GM12878 (cell line): ENCODE measurements around the gene MPP2. TPM values are rescaled to one million over a fixed set of nuclear protein-coding genes. Genes with fewer than 3 reads are reported as not detected.
A peak's percentile ranks its signal among the peaks of the same experiment; 100 is the strongest.

ENCODE experiments used
- ATAC-seq: fragments of 200-7000 bp; cut with Tn5 transposase; 3 replicates; pipeline ENCODE4 v1.9.1; 2020; ENCODE audit warnings: mild to moderate bottlenecking, moderate library complexity
- BruUV-seq: library from RNA; stranded (reverse); fragments of 400-500 nt; replicated peaks from 2 replicates; lab custom pipeline; 2021; lab: Mats Ljungman, UMichigan
- CTCF ChIA-PET: fragments of 300-600 bp; sonication (Branson Sonifier 250); formaldehyde crosslinking; extraction: SDS; loops from one replicate; lab custom pipeline; 2021; ENCODE audit warnings: inconsistent platforms; lab: Yijun Ruan, JAX
- POLR2A ChIA-PET: fragments of 350-600 bp; formaldehyde crosslinking; extraction: SDS; loops from one replicate; lab custom pipeline; 2021; ENCODE audit warnings: inconsistent platforms; lab: Charles Lee
- RAD21 ChIA-PET: fragments of 300-600 bp; sonication (Branson Sonifier 250); formaldehyde crosslinking; loops from one replicate; lab custom pipeline; 2023; ENCODE audit warnings: antibody characterized with exemption; ENCODE audit not compliant: unreplicated experiment; lab: Charles Lee
- SMC1A ChIA-PET: fragments of 300-600 bp; sonication (Branson Sonifier 250); formaldehyde crosslinking; loops from one replicate; lab custom pipeline; 2023; ENCODE audit not compliant: unreplicated experiment, uncharacterized antibody; lab: Charles Lee
- DNase-seq: peaks from one replicate; pipeline ENCODE4 v3.0.0-alpha.2; 2011; ENCODE audit warnings: low read depth, low spot score
- FAIRE-seq: peaks from 3 replicates; lab custom pipeline; 2011; peaks lifted over from hg19 to GRCh38; lab: Jason Lieb, UNC
- H2AFZ ChIP-seq: 2 replicates; pipeline ENCODE4 v1.6.0; 2011; ENCODE audit warnings: low read depth, low read length, control low read depth; ENCODE audit not compliant: control insufficient read depth
- H3K27ac ChIP-seq: 2 replicates; pipeline ENCODE4 v1.5.1; 2011; ENCODE audit warnings: control low read depth; ENCODE audit not compliant: control insufficient read depth, insufficient read depth
- H3K27me3 ChIP-seq, 2 experiments: replicated peaks in 1 of 2; 2 replicates each; pipeline versions ENCODE4 v1.6.0 to v1.6.1; 2011; ENCODE audit warnings: low read length in 1 of 2; ENCODE audit not compliant: control insufficient read depth in 2 of 2, insufficient read depth in 2 of 2
- H3K36me3 ChIP-seq, 2 experiments: 2 replicates each; pipeline ENCODE4 v1.5.1; 2011; ENCODE audit warnings: low read length in 1 of 2; ENCODE audit not compliant: control insufficient read depth in 2 of 2, insufficient read depth in 2 of 2
- H3K4me1 ChIP-seq: 2 replicates; pipeline ENCODE4 v1.6.1; 2011; ENCODE audit warnings: mild to moderate bottlenecking, low read length, moderate library complexity, mixed read lengths; ENCODE audit not compliant: control insufficient read depth, insufficient read depth
- H3K4me2 ChIP-seq: 2 replicates; pipeline ENCODE4 v1.6.0; 2011; ENCODE audit warnings: control low read depth; ENCODE audit not compliant: control insufficient read depth, insufficient read depth
- H3K4me3 ChIP-seq: fragments of 200-600 bp; sonication (generic); 2 replicates; pipeline ENCODE4 v1.5.1; 2016
- H3K79me2 ChIP-seq: 2 replicates; pipeline ENCODE4 v1.6.0; 2011; ENCODE audit warnings: low read length; ENCODE audit not compliant: control insufficient read depth, insufficient read depth
- H3K9ac ChIP-seq: 2 replicates; pipeline ENCODE4 v1.8.0; 2011; ENCODE audit warnings: low read length, control low read depth, mixed read lengths; ENCODE audit not compliant: control insufficient read depth, insufficient read depth
- H3K9me3 ChIP-seq: replicated peaks from 3 replicates; pipeline ENCODE4 v1.5.1; 2011; ENCODE audit warnings: mild to moderate bottlenecking, low read length; ENCODE audit not compliant: control insufficient read depth, insufficient read depth
- H4K20me1 ChIP-seq: 2 replicates; pipeline ENCODE4 v1.6.0; 2011; ENCODE audit not compliant: control insufficient read depth, insufficient read depth
- DPF2 ChIP-seq: fragments of 450-650 bp; IDR thresholded peaks from 2 replicates; pipeline ENCODE4 v1.6.1; 2017; ENCODE audit warnings: mild to moderate bottlenecking
- JUNB ChIP-seq: IDR thresholded peaks from 2 replicates; pipeline ENCODE4 v1.6.1; 2016; ENCODE audit warnings: antibody characterized with exemption, mild to moderate bottlenecking
- PAX8 ChIP-seq: fragments of 450-650 bp; IDR thresholded peaks from 2 replicates; pipeline ENCODE4 v1.6.1; 2017; ENCODE audit warnings: mild to moderate bottlenecking, moderate library complexity
- RAD51 ChIP-seq: fragments of 450-650 bp; IDR thresholded peaks from 2 replicates; pipeline ENCODE4 v1.6.1; 2016; ENCODE audit warnings: moderate library complexity, mild to moderate bottlenecking, inconsistent platforms
- SMAD5 ChIP-seq: IDR thresholded peaks from 2 replicates; pipeline ENCODE4 v1.6.1; 2016; ENCODE audit warnings: antibody characterized with exemption, low read depth
- TARDBP ChIP-seq: IDR thresholded peaks from 2 replicates; pipeline ENCODE4 v1.6.1; 2016; ENCODE audit warnings: borderline replicate concordance
- TCF12 ChIP-seq: IDR thresholded peaks from 2 replicates; pipeline ENCODE4 v1.6.1; 2011; ENCODE audit warnings: low read depth, mild to moderate bottlenecking, low read length
- WGBS: methylation state at CpG from one replicate; pipeline ENCODE4 v1.1.6; 2016; ENCODE audit warnings: low lambda C conversion rate; ENCODE audit not compliant: insufficient replicate concordance, insufficient coverage; ENCODE audit errors: missing lambda C conversion rate; 5-methylcytosine and 5-hydroxymethylcytosine counted together
- in situ Hi-C: fragments of 300-500 bp; cut with MboI; formaldehyde crosslinking; loops from 9 replicates; pipeline ENCODE4 v1.14.3; 2018; ENCODE audit warnings: mixed read lengths
- intact Hi-C: fragments of 100-400 bp; cut with micrococcal nuclease; formaldehyde crosslinking; loops from one replicate; pipeline ENCODE4 v1.14.2; 2022; ENCODE audit not compliant: unreplicated experiment
- polyA plus RNA-seq, 11 experiments: library from polyadenylated mRNA; depleted of rRNA in 4 of 11; unstranded in 6 of 11; stranded (reverse) in 5 of 11; fragments of >200 nt; fragmentation: Nextera tagmentation in 4 of 11; fragmentation: Illumina TruSeq in 1 of 11; extraction: Ambion mirVana in 4 of 11; extraction: Trizol in 1 of 11; gene quantifications; 1 replicate in 1 of 11; 2 replicates in 10 of 11; pipeline versions ENCODE4 v1.2.1 to v1.2.3, GENCODE V29; 2011 to 2016; ENCODE audit warnings: inconsistent platforms in 2 of 11, missing spikeins in 2 of 11, low read depth in 1 of 11
- total RNA-seq, 4 experiments: library from RNA; depleted of rRNA in 3 of 4; stranded (reverse); fragments of >200 nt in 3 of 4; fragmentation: Illumina TruSeq in 1 of 4; extraction: Trizol in 1 of 4; gene quantifications; 2 replicates each; pipeline versions ENCODE4 v1.2.1 to v1.2.3, GENCODE V29; 2013 to 2021
- TF ChIP-seq, protein P1 (sequence below): IDR thresholded peaks from 2 replicates; pipeline ENCODE4 v1.6.1; 2012; ENCODE audit warnings: improper control_type of control experiment, low read depth, low read length; ENCODE audit not compliant: insufficient replicate concordance

Gene MPP2
- total and polyA plus RNA-seq, 10 of the 15 experiments (the other 5 are each of a cell fraction or from before 2014, with no cell fraction given), result 0.02 to 0.23 (median 0.15) TPM; not detected in 2

GRCh38 chr17:43924558-43924957, 17.2 kb upstream of the MPP2 start:
- no TSS peak for BruUV-seq
- peaks cover 0 to 5% of the 10 kb centered on the region in 2 experiments; a peak in 2 of 4 replicates for H3K27me3 ChIP-seq
- no peaks in the 10 kb centered on the region for H3K36me3 ChIP-seq
- 15% methylated on average over 2 of the region's 2 CpGs for WGBS
- ChIA-PET CTCF (interaction anchor here (0.9 to 2.5 kb wide), 6 partner anchors 10 to 405 kb away, joined by 3 to 14 read pairs (median 6); no protein-coding TSS in a partner anchor), SMC1A (interaction anchor here (2.2 kb wide), 1 partner anchor 15 kb away, joined by 8 read pairs; no protein-coding TSS in a partner anchor), RAD21 (no interaction called here), POLR2A (no interaction called here)
- DNase-seq (no peak), FAIRE-seq (no peak), ATAC-seq (no peak)
- H3K4me3 ChIP-seq, result no peak overlapping the region
- no peaks in the 10 kb centered on the region for H3K9me3 ChIP-seq
- H3K4me1 ChIP-seq, result no peaks in the 10 kb centered on the region; the same call in 1 of the 2 replicates
- no peak overlapping the region for H3K27ac ChIP-seq
- H3K9ac ChIP-seq, result no peak overlapping the region
- TF ChIP-seq PAX8 (no peak), RAD51 (peak; percentile 47; the same call in 1 of the 2 replicates), JUNB (0 out of 2 replicates have a peak, but pooled peaks have one; percentile 32)
- H4K20me1 ChIP-seq, result no peaks in the 10 kb centered on the region; the same call in 1 of the 2 replicates
- no peak overlapping the region for H2AFZ ChIP-seq
- in situ Hi-C loops, result no loop called here
- 0 out of 2 replicates have a peak overlapping the region, but pooled peaks have one; percentile 2 for H3K4me2 ChIP-seq
- intact Hi-C loops, result no loop called here
- no peaks in the 10 kb centered on the region for H3K79me2 ChIP-seq

GRCh38 chr17:43920500-43921095, 13.3 kb upstream of the MPP2 start:
- Histone ChIP-seq H3K27ac (no peak overlapping the region), H3K9me3 (no peaks in the 10 kb centered on the region; the same call in 2 of the 3 replicates), H3K4me1 (peaks cover 8% of the 10 kb centered on the region), H3K9ac (no peak overlapping the region), H3K4me2 (no peak overlapping the region), H3K36me3 (no peaks in the 10 kb centered on the region), H3K27me3 (no peaks in the 10 kb centered on the region), H2AFZ (no peak overlapping the region), H4K20me1 (no peaks in the 10 kb centered on the region; the same call in 1 of the 2 replicates), H3K79me2 (no peaks in the 10 kb centered on the region), H3K4me3 (no peak overlapping the region)
- 44% methylated on average over 10 of the region's 10 CpGs for WGBS
- POLR2A ChIA-PET, result interaction anchor here (0.8 kb wide), 1 partner anchor 12 kb away, joined by 3 read pairs; no protein-coding TSS in a partner anchor
- FAIRE-seq (no peak), ATAC-seq (no peak), DNase-seq (no peak)
- RAD21 ChIA-PET, result no interaction called here
- CTCF ChIA-PET, result interaction anchor here (1.3 kb wide), 1 partner anchor 11 kb away, joined by 3 read pairs; no protein-coding TSS in a partner anchor
- intact Hi-C loops, result no loop called here
- in situ Hi-C loops, result no loop called here
- SMC1A ChIA-PET, result no interaction called here
- BruUV-seq, result no TSS peak
- TF ChIP-seq SMAD5 (no peak), DPF2 (no peak), TCF12 (no peak), TARDBP (no peak)
- TF ChIP-seq, protein P1, sequence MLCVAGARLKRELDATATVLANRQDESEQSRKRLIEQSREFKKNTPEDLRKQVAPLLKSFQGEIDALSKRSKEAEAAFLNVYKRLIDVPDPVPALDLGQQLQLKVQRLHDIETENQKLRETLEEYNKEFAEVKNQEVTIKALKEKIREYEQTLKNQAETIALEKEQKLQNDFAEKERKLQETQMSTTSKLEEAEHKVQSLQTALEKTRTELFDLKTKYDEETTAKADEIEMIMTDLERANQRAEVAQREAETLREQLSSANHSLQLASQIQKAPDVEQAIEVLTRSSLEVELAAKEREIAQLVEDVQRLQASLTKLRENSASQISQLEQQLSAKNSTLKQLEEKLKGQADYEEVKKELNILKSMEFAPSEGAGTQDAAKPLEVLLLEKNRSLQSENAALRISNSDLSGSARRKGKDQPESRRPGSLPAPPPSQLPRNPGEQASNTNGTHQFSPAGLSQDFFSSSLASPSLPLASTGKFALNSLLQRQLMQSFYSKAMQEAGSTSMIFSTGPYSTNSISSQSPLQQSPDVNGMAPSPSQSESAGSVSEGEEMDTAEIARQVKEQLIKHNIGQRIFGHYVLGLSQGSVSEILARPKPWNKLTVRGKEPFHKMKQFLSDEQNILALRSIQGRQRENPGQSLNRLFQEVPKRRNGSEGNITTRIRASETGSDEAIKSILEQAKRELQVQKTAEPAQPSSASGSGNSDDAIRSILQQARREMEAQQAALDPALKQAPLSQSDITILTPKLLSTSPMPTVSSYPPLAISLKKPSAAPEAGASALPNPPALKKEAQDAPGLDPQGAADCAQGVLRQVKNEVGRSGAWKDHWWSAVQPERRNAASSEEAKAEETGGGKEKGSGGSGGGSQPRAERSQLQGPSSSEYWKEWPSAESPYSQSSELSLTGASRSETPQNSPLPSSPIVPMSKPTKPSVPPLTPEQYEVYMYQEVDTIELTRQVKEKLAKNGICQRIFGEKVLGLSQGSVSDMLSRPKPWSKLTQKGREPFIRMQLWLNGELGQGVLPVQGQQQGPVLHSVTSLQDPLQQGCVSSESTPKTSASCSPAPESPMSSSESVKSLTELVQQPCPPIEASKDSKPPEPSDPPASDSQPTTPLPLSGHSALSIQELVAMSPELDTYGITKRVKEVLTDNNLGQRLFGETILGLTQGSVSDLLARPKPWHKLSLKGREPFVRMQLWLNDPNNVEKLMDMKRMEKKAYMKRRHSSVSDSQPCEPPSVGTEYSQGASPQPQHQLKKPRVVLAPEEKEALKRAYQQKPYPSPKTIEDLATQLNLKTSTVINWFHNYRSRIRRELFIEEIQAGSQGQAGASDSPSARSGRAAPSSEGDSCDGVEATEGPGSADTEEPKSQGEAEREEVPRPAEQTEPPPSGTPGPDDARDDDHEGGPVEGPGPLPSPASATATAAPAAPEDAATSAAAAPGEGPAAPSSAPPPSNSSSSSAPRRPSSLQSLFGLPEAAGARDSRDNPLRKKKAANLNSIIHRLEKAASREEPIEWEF, result no peak
